Spleen (tissue), 7 donors: Measurements from ENCODE around the gene ADM2.

ENCODE experiments used
- CTCF ChIP-seq, 11 experiments: fragments of 200-600 bp in 7 of 11; fragments of 450-650 bp in 4 of 11; sonication (generic) in 4 of 11; IDR thresholded peaks in 8 of 11; conservative IDR thresholded peaks in 3 of 11; 1 replicate in 7 of 11; 2 replicates in 4 of 11; pipeline versions ENCODE4 v1.4.0 to v1.8.0; 2016 to 2021; ENCODE audit warnings: antibody characterized with exemption in 11 of 11, inconsistent platforms in 4 of 11, mild to moderate bottlenecking in 1 of 11
- POLR2AphosphoS5 ChIP-seq, 3 donors: sonication (generic); formaldehyde crosslinking; IDR thresholded peaks; one replicate each; pipeline ENCODE4 v1.5.1; 2017; ENCODE audit warnings: antibody characterized with exemption in 3 of 3
- donor health status: DM: no; HTN: no; CAD: no; lungs with moderate emphysema.
- donor health status: DM: no; HTN: no; CAD: no.
- donor health status: DM: no; HTN: no; CAD: no.

GRCh38 chr22:50525104-50525857, 43.9 kb downstream of the ADM2 start, which contains the start of gene SCO2:
- TF ChIP-seq POLR2AphosphoS5 (IDR thresholded peaks at IDR 0.05) (peak; percentile 96 to 97 (median 96)), CTCF (IDR thresholded peaks at IDR 0.05 in 8 of 11, conservative IDR thresholded peaks at IDR 0.05 in 3 of 11) (peak in 5 of 11 experiments; percentile 12 to 48 (median 40))
